Measurements from ENCODE around the gene SGK1.

SGK1 gene

DNA sequence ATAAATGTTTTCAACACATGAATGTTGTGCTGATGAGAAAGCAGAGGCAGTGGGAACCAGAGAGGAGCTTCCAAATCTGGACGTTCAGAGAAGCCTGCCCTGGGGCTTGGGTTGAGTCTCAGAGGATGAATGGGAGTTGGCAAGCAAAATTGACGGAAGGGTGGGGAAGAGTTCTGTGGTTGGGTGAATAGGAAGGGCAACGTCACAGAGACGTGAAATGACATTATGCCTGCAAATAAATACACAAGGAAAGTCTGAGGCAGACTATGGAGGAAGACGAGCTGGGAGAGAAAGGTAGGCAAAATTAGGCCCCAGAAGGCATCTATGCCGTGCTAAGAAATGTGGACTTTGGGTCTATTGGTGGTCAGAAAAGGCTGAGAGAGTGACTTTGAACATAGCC lies 25.2 kb upstream of the SGK1 start:
- no peak overlapping the region for H3K4me3 ChIP-seq (ENCODE audit: low read depth, low read length)
- TF ChIP-seq, protein P1, sequence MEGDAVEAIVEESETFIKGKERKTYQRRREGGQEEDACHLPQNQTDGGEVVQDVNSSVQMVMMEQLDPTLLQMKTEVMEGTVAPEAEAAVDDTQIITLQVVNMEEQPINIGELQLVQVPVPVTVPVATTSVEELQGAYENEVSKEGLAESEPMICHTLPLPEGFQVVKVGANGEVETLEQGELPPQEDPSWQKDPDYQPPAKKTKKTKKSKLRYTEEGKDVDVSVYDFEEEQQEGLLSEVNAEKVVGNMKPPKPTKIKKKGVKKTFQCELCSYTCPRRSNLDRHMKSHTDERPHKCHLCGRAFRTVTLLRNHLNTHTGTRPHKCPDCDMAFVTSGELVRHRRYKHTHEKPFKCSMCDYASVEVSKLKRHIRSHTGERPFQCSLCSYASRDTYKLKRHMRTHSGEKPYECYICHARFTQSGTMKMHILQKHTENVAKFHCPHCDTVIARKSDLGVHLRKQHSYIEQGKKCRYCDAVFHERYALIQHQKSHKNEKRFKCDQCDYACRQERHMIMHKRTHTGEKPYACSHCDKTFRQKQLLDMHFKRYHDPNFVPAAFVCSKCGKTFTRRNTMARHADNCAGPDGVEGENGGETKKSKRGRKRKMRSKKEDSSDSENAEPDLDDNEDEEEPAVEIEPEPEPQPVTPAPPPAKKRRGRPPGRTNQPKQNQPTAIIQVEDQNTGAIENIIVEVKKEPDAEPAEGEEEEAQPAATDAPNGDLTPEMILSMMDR (conservative IDR thresholded peaks at IDR 0.05; ENCODE audit: low read depth, low read length): no peak
- no peak for DNase-seq (ENCODE audit: low read depth)

DNA sequence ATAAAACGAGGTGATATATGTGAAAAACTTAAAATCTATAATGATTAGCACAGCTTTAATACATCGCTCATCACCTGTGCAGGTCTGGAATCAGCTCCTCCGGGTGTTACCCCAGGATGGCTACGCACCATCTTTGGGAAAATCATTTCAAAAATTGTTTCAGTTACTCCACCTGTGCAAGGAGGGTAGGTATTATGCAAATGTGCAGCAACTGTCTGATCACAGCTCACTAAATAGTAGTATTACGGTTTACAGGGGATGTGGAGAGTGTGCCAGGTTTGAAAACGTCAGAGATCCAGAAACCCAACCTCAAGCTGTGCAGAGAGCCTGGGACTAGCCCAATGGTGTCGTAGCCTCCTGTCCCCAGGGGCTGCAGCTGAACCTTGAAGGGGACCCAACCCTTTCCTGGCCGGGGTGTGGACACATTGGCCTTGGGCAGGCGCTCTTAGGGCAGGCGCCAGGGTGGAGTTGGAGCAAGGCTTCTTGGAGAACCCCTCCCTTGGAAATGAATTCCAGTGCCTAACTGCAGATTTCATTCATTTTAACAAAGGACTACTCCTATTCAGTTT lies 24.2 kb upstream of the SGK1 start:
- DNase-seq (ENCODE audit: low read depth): no peak
- TF ChIP-seq, protein P1 (conservative IDR thresholded peaks at IDR 0.05; ENCODE audit: low read depth, low read length): no peak
- H3K4me3 ChIP-seq (ENCODE audit: low read depth, low read length): no peak overlapping the region

DNA sequence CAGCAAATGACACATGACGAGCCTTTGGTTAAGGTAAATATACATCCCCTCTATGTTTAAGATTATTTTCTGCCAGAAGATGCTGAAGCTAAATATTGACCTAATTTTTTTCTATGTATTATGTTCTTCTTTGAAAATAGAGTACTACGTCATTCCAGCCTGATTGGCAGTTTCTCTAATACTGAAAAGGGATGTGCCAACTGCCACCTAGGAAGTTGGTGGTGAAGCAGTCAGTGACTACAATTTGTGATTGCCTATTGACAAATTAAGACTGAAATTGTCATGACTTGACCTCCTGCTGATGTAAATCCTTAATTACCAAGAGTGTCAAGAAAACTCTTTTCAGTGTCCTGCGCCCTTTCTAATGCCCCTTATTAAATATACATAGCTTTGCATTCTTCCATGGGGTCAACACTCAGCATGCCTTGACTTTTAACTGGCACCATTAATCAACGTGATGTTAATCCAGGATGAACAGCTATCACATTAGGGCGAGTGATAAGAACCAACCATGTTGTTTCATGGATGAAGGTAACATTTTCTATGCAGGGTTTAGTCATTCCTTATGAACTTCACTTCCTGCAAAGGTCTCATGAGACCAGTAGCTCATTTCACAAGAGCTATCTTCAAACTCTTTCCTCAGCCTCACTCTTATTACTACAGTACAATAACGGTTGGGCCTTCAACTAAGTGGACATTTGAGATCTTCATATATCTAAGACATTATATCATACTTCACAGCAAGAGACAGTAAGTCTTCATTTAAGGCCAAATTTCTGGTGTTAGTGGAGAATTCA lies 22.5 kb upstream of the SGK1 start:
- TF ChIP-seq, protein P1 (conservative IDR thresholded peaks at IDR 0.05; ENCODE audit: low read depth, low read length): no peak
- peak; percentile 74 for DNase-seq (ENCODE audit: low read depth)
- H3K4me3 ChIP-seq (ENCODE audit: low read depth, low read length): no peak overlapping the region

DNA sequence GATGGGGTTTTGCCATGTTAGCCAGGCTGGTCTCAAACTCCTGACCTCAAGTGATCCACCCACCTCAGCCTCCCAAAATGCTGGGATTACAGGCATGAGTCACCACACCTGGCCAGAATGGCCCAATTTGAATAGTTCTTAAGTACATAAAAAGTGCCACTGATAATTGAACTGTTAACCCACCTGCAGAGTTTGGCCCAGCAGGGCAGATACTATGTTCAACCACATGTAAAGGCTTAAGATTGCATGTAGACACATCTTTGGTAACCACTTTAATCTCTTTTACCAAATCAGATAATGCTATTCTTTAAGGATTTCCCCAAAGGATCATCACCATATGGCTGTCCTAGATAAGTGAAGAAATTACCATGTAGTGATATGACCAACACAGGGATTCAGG lies 21.3 kb upstream of the SGK1 start:
- no peak for DNase-seq (ENCODE audit: low read depth)
- TF ChIP-seq, protein P1 (conservative IDR thresholded peaks at IDR 0.05; ENCODE audit: low read depth, low read length): no peak
- no peak overlapping the region for H3K4me3 ChIP-seq (ENCODE audit: low read depth, low read length)

DNA sequence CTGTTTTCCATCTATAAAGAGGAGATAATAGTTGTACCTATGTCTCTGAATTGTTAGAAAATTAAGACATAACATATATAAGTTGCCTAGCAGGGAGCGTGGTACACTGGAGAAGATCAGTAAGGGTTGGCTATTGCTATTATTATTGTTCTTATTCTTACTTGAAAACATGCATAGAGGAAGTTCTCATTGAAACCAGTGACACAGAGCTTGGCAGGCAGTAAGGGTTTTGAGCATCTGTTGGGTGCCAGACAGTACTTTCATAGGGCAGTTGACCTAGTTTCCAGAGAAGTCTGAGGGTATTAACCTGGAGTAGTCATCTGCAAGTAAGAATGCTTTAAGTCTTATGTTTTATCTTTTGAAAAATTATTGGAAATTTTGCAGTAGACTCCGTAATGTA lies 13.3 kb upstream of the SGK1 start:
- TF ChIP-seq, protein P1 (conservative IDR thresholded peaks at IDR 0.05; ENCODE audit: low read depth, low read length): no peak
- DNase-seq (ENCODE audit: low read depth): no peak

DNA sequence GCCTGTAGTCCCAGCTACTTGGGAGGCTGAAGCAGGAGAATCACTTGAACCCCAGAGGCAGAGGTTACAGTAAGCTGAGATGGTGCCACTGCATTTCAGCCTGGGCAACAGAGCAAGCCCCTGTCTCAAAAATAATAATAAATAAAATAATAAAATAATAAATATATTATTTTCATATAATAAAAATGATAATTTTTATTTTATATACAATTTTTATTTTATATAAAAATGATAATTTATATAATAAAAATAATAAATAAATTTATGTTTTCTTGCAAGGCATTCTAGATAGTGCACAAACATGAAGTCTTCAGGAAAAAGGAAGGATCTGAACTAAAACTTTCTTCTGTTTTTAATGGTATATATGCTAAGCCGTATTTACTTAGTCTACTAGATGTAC lies 12.6 kb upstream of the SGK1 start:
- TF ChIP-seq, protein P1 (conservative IDR thresholded peaks at IDR 0.05; ENCODE audit: low read depth, low read length): no peak
- H3K4me3 ChIP-seq (ENCODE audit: low read depth, low read length): no peak overlapping the region
- no peak for DNase-seq (ENCODE audit: low read depth)

More for the DNA sequence above, 13.3 kb upstream of the SGK1 start:
- H3K4me3 ChIP-seq (ENCODE audit: low read depth, low read length): no peak overlapping the region

DNA sequence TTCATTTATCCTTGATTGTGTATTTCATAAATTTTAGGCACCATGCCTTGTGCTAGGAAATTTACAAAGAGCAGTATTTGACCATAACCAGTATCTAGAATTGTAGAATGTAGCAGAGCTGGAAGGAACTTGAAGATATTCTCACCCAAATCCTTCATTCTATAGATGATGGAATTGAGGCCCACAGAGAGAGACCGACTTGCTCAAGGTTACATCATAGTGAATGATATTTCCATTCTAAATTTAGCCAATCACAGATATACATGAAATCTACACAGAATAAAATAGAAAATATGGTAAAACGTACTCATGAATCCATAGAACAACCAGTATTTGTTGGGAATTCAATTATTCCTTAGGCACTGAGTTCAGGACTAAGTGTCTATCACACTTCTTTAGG lies 10.9 kb upstream of the SGK1 start:
- no peak overlapping the region for H3K4me3 ChIP-seq (ENCODE audit: low read depth, low read length)
- TF ChIP-seq, protein P1 (conservative IDR thresholded peaks at IDR 0.05; ENCODE audit: low read depth, low read length): no peak
- no peak for DNase-seq (ENCODE audit: low read depth)
